Right lobe of liver (tissue), 4 donors: ENCODE results near the gene TUBA1A.

Source experiments
- CTCF ChIP-seq, 4 donors: fragments of 200-600 bp in 3 of 4; fragments of 450-650 bp in 1 of 4; IDR thresholded peaks; one replicate each; pipeline versions ENCODE4 v1.5.1 to v1.8.0; 2016 to 2022; ENCODE audit warnings: antibody characterized with exemption in 4 of 4, mild to moderate bottlenecking in 2 of 4
- POLR2A ChIP-seq: fragments of 450-650 bp; IDR thresholded peaks from one replicate; pipeline ENCODE4 v1.6.1; 2017; ENCODE audit warnings: antibody characterized with exemption, mild to moderate bottlenecking
- donor health status: DM: no; HTN: no; CAD: no.
- donor health status: DM: no; HTN: no; CAD: no.
- donor health status: DM: no; HTN: yes; CAD: no.

GRCh38 chr12:49228653-49229052 is 39.8 kb upstream of the TUBA1A start:
- TF ChIP-seq POLR2A, result no peak
- no peak for TF ChIP-seq CTCF (IDR thresholded peaks at IDR 0.05)
